Pancreas (tissue), 10 donors: Measurements from ENCODE around the gene PITPNM3. TPM values are rescaled to one million over a fixed set of nuclear protein-coding genes. Genes with fewer than 3 reads are reported as not detected.

Experiments used
- ATAC-seq, 4 donors: fragments of 200-7000 bp; cut with Tn5 transposase; one replicate each; pipeline versions ENCODE4 v1.8.0 to v1.9.1; 2020; ENCODE audit warnings: mild to moderate bottlenecking in 4 of 4, moderate library complexity in 4 of 4
- DNase-seq, 6 donors: peaks; one replicate each; pipeline ENCODE4 v3.0.0-alpha.2; 2020
- FAIRE-seq: peaks from 2 replicates; lab custom pipeline; 2012; peaks lifted over from hg19 to GRCh38; lab: Jason Lieb, UNC
- H3K27ac ChIP-seq, 4 donors: fragments of 200-600 bp; sonication (generic); 1 replicate in 3 of 4; 2 replicates in 1 of 4; pipeline versions ENCODE4 v1.5.0 to v1.8.0; 2020
- H3K27me3 ChIP-seq, 4 donors: fragments of 200-600 bp; one replicate each; pipeline ENCODE4 v1.8.0; 2021
- H3K36me3 ChIP-seq, 3 donors: fragments of 200-600 bp; sonication (generic) in 1 of 3; one replicate each; pipeline versions ENCODE4 v1.5.0 to v1.8.0; 2020 to 2021
- H3K4me1 ChIP-seq, 3 donors: fragments of 200-600 bp; one replicate each; pipeline ENCODE4 v1.8.0; 2021
- H3K4me3 ChIP-seq, 4 donors: fragments of 200-600 bp; sonication (generic) in 2 of 4; one replicate each; pipeline versions ENCODE4 v1.5.0 to v1.8.0; 2020 to 2021
- H3K9me3 ChIP-seq, 4 donors: fragments of 200-600 bp; one replicate each; pipeline ENCODE4 v1.8.0; 2021
- WGBS, 2 donors: extraction: QIAGEN DNeasy Blood & Tissue Kit; methylation state at CpG; one replicate each; pipeline ENCODE4 v1.1.7; 2013; 5-methylcytosine and 5-hydroxymethylcytosine counted together
- intact Hi-C, 3 donors: fragments of 100-400 bp; cut with DNase I; formaldehyde crosslinking; loops; one replicate each; pipeline versions ENCODE4 v1.11.1 to v1.14.2; 2022
- polyA plus RNA-seq, 2 donors: library from polyadenylated mRNA; stranded (reverse); fragments of 200-250 nt; gene quantifications; one replicate each; pipeline ENCODE4 v1.2.3, GENCODE V29; 2013
- total RNA-seq, 6 donors: library from RNA; stranded (reverse); fragmentation: NEBNext Ultra II Directional in 4 of 6; extraction: Animal tissue kit (Norgen Biotek cat#: 25700) in 4 of 6; gene quantifications; one replicate each; pipeline versions ENCODE4 v1.2.1 to v1.2.4, GENCODE V29; 2021 to 2023
- TF ChIP-seq, protein P1 (sequence below), 4 donors: fragments of 200-600 bp; sonication (generic) in 3 of 4; IDR thresholded peaks; one replicate each; pipeline versions ENCODE4 v1.5.0 to v1.8.0; 2021; ENCODE audit warnings: antibody characterized with exemption in 4 of 4
- donor health status: healthy with polysubstance abuse.
- donor health status: DM: no; HTN: no; CAD: no; lungs with moderate emphysema.
- donor health status: DM: no; HTN: no; CAD: no.
- donor health status: control.
- donor health status: control.
- donor health status: Bipolar disorder and iron deficiency.
- donor health status: DM: yes; HTN: yes; CAD: no.
- donor health status: DM: no; HTN: no; CAD: no.
- donor health status: DM: no; HTN: no; CAD: no.
- donor health status: DM: yes; HTN: yes; CAD: no.

Gene PITPNM3
- total and polyA plus RNA-seq, 8 donors = 0.67 to 5.1 (median 2.5) TPM

GRCh38 chr17:6531575-6531974 lies 24.8 kb downstream of the PITPNM3 start:
- TF ChIP-seq, protein P1, sequence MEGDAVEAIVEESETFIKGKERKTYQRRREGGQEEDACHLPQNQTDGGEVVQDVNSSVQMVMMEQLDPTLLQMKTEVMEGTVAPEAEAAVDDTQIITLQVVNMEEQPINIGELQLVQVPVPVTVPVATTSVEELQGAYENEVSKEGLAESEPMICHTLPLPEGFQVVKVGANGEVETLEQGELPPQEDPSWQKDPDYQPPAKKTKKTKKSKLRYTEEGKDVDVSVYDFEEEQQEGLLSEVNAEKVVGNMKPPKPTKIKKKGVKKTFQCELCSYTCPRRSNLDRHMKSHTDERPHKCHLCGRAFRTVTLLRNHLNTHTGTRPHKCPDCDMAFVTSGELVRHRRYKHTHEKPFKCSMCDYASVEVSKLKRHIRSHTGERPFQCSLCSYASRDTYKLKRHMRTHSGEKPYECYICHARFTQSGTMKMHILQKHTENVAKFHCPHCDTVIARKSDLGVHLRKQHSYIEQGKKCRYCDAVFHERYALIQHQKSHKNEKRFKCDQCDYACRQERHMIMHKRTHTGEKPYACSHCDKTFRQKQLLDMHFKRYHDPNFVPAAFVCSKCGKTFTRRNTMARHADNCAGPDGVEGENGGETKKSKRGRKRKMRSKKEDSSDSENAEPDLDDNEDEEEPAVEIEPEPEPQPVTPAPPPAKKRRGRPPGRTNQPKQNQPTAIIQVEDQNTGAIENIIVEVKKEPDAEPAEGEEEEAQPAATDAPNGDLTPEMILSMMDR (IDR thresholded peaks at IDR 0.05) = no peak
- ATAC-seq = no peak
- Histone ChIP-seq H3K4me3 (no peak overlapping the region), H3K4me1 (no peaks in the 10 kb centered on the region), H3K27me3 (no peaks in the 10 kb centered on the region), H3K9me3 (no peaks in the 10 kb centered on the region), H3K27ac (no peak overlapping the region), H3K36me3 (no peaks in the 10 kb centered on the region)
- FAIRE-seq = no peak
- peak in 1 of 6 donors; percentile 6 for DNase-seq
- WGBS, 2 donors = 82 to 93% methylated on average over 7 of the region's 7 CpGs
- intact Hi-C loops = no loop called here

DNA sequence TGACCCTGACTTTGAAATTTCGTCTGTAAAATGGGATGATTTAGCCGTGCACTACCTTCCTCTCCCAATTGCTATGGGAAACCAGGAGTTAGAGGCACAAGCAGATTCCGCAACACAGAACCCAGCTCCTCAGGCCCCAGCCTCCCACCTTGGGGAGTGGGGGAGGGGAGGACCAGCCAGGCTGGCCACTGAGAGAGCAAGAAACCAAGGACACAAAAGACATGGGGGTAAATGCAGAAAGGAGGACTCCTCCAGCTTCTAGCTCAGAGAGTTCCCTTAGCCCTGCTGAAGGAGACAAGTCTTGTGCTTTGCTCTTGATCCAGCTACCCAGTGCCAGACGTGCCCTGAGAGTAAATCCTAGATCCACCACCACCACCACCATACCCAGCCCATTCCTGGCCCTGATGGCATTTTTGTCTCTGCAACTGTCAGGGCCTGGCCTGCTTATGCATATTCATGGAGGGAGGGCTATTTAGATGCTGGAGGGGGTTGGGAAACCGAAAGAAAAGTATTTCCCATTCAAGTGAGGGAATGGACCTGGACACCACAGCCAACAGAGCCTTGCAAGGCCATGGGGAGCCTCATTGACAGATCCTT lies 25.9 kb downstream of the PITPNM3 start:
- no peaks in the 10 kb centered on the region for H3K4me1 ChIP-seq
- no peaks in the 10 kb centered on the region for H3K27me3 ChIP-seq
- no peaks in the 10 kb centered on the region for H3K9me3 ChIP-seq
- FAIRE-seq = no peak
- no peak overlapping the region for H3K27ac ChIP-seq
- intact Hi-C loops = no loop called here
- ATAC-seq = no peak
- no peak for DNase-seq
- no peaks in the 10 kb centered on the region for H3K36me3 ChIP-seq
- 80 to 84% methylated on average over 5 of the region's 5 CpGs for WGBS, 2 donors
- TF ChIP-seq, protein P1 (IDR thresholded peaks at IDR 0.05) = no peak
- no peak overlapping the region for H3K4me3 ChIP-seq

DNA sequence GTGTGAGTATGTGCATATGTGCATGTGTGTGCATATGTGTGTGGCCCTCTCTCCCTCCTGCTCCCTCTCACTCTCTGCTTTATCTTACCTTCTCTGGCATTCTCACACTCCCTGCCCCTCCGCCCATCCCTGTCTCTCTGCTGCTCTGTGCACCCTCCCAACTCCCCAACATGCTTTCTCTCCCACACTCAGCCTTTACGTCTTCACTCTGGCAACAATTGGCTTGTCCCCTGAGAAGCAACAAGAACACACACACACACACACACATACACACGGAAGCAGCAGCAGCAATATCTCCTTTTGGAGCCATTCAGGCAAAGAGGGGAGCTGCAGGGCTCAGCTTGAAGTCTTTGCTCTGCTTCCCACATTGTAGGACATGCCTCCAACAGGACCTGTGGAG lies 27.8 kb downstream of the PITPNM3 start:
- Histone ChIP-seq H3K4me3 (no peak overlapping the region), H3K27ac (no peak overlapping the region), H3K27me3 (no peaks in the 10 kb centered on the region), H3K9me3 (no peaks in the 10 kb centered on the region), H3K36me3 (no peaks in the 10 kb centered on the region), H3K4me1 (no peaks in the 10 kb centered on the region)
- TF ChIP-seq, protein P1 (IDR thresholded peaks at IDR 0.05) = no peak
- ATAC-seq = no peak
- intact Hi-C loops = no loop called here
- peak in 1 of 6 donors; percentile 10 for DNase-seq
- 64 to 70% methylated on average over 3 of the region's 3 CpGs for WGBS, 2 donors
- no peak for FAIRE-seq

- no peaks in the 10 kb centered on the region for H3K4me1 ChIP-seq
- no peak overlapping the region for H3K27ac ChIP-seq
- TF ChIP-seq, protein P1 (IDR thresholded peaks at IDR 0.05) = no peak
- no peaks in the 10 kb centered on the region for H3K36me3 ChIP-seq
- intact Hi-C loops = no loop called here
- H3K27me3 ChIP-seq = no peaks in the 10 kb centered on the region
- peak in 1 of 6 donors; percentile 14 for DNase-seq
- no peak for ATAC-seq
- no peaks in the 10 kb centered on the region for H3K9me3 ChIP-seq
- 85 to 87% methylated on average over 6 of the region's 6 CpGs for WGBS, 2 donors
- H3K4me3 ChIP-seq = no peak overlapping the region
- no peak for FAIRE-seq
These were observed 29.8 kb downstream of the PITPNM3 start for GRCh38 chr17:6526362-6527152.

DNA sequence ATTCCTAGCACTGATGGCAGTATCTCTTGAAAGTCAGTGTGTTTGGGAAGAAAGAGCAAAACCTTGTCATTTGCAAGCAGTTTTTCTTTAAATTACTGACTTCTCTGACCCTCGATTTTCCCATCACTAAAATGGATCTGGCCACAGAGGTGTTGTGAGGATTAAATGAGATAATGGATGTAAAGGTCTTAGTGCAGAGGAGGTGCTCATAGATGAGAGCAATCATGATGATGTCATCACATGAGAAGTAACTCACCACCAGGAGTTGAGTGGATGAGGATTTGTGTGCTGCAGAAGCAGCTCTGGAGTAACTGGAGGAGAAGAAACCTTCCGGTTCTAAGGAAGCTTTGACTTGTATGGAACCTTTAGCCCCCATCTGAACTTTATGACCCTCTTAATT lies 30.6 kb downstream of the PITPNM3 start:
- DNase-seq (no peak), ATAC-seq (no peak), FAIRE-seq (no peak)
- WGBS, 2 donors = 72 to 79% methylated on average over 2 of the region's 2 CpGs
- no peak overlapping the region for H3K4me3 ChIP-seq
- no peaks in the 10 kb centered on the region for H3K9me3 ChIP-seq
- H3K27ac ChIP-seq = no peak overlapping the region
- H3K27me3 ChIP-seq = no peaks in the 10 kb centered on the region
- TF ChIP-seq, protein P1 (IDR thresholded peaks at IDR 0.05) = no peak
- no peaks in the 10 kb centered on the region for H3K4me1 ChIP-seq
- no peaks in the 10 kb centered on the region for H3K36me3 ChIP-seq
- intact Hi-C loops = no loop called here
